Lower leg skin (tissue), 4 donors: Measurements from ENCODE around the gene CPSF3. TPM values are rescaled to one million over a fixed set of nuclear protein-coding genes. Genes with fewer than 3 reads are reported as not detected.

ENCODE experiments used
- DNase-seq, 2 donors: peaks; one replicate each; pipeline ENCODE4 v3.0.0-alpha.2; 2019; ENCODE audit warnings: low spot score in 2 of 2
- H3K4me3 ChIP-seq: fragments of 200-600 bp; sonication (generic); 2 replicates; pipeline ENCODE4 v1.5.1; 2017; ENCODE audit warnings: mild to moderate bottlenecking, low read depth; ENCODE audit not compliant: poor library complexity, severe bottlenecking
- POLR2A ChIP-seq, 2 donors: fragments of 450-650 bp; IDR thresholded peaks; one replicate each; pipeline ENCODE4 v1.6.1; 2016 to 2017; ENCODE audit warnings: antibody characterized with exemption in 2 of 2, mild to moderate bottlenecking in 1 of 2, moderate library complexity in 1 of 2
- WGBS, 2 donors: methylation state at CpG; one replicate each; pipeline ENCODE4 v1.1.5; 2018; 5-methylcytosine and 5-hydroxymethylcytosine counted together
- intact Hi-C: fragments of 100-400 bp; cut with DNase I; formaldehyde crosslinking; loops from one replicate; pipeline ENCODE4 v1.15.0; 2023; ENCODE audit warnings: low total_unique reads
- total RNA-seq, 4 donors: library from RNA; depleted of rRNA; stranded (reverse); fragments of >200 nt; gene quantifications; one replicate each; pipeline ENCODE4 v1.1.0, GENCODE V29; 2016
- TF ChIP-seq, protein P1 (sequence below), 3 donors: fragments of 450-650 bp; IDR thresholded peaks; one replicate each; pipeline ENCODE4 v1.5.1; 2016; ENCODE audit warnings: antibody characterized with exemption in 3 of 3, mild to moderate bottlenecking in 3 of 3, moderate library complexity in 2 of 3

The CPSF3 gene
- total RNA-seq, 4 donors from 2014 or later: 23.0 to 34.1 (median 26.2) TPM

DNA sequence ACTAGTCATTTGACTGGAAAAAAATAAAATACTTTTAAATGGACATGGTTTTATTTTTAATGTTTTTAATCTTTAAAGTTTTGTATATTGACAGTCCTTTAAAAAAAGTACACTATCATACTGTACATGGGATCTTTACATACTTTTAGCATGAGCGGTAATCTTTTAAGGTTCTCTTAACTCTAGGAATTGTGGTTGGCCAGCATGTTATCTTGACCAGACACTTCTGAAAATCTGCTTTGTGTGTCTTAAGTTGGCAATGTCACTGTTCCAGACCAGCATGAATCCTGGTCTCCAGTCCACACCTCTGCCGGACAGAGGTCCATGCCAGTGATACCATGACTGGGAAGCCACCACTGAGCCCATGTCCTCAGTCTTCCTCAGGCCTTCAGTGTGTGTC, 17.8 kb upstream of the CPSF3 start:
- intact Hi-C loops: no loop called here
- DNase-seq: no peak
- TF ChIP-seq, protein P1, sequence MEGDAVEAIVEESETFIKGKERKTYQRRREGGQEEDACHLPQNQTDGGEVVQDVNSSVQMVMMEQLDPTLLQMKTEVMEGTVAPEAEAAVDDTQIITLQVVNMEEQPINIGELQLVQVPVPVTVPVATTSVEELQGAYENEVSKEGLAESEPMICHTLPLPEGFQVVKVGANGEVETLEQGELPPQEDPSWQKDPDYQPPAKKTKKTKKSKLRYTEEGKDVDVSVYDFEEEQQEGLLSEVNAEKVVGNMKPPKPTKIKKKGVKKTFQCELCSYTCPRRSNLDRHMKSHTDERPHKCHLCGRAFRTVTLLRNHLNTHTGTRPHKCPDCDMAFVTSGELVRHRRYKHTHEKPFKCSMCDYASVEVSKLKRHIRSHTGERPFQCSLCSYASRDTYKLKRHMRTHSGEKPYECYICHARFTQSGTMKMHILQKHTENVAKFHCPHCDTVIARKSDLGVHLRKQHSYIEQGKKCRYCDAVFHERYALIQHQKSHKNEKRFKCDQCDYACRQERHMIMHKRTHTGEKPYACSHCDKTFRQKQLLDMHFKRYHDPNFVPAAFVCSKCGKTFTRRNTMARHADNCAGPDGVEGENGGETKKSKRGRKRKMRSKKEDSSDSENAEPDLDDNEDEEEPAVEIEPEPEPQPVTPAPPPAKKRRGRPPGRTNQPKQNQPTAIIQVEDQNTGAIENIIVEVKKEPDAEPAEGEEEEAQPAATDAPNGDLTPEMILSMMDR (IDR thresholded peaks at IDR 0.05): no peak
- no peak for TF ChIP-seq POLR2A (IDR thresholded peaks at IDR 0.05)
- 96 to 99% methylated on average over 2 of the region's 2 CpGs for WGBS, 2 donors
- H3K4me3 ChIP-seq: no peak overlapping the region

DNA sequence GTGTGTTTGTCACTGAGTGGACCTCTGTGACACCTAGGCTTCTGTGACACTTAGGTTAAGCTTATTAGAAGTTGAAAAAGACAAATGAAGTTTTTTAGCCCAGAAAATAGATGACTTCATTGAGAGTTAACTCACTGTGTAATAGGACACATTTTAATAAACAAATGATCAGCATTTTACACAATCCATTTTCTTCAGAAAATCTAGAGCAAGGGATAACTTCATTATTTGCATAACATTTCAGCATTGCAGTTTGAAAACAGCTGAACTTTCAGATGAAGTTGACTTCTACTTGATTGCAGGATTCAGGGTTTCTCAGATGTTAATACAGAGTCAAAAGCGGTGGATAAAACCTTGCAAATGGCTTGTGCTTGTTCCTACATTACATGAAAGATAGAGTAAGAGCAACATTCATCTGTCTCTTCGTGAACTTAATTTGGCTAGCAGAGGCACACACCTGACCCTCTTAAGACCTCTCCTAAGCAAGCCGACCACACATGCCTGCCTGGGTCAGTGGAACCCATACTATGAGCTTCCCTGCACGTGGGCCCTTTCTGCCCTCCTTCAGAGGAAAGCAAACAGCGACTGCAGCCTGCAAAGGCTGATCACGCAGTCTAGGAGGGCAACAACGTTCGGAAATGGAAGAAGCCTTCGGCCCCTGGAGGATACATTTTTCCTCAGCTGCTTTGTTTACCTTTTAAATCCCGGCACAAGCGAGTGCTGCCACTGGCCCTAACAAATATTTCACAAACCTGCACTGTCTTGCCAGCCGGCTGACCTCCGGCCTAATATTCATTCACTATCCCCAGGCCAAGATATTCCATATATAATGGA, 16.7 kb upstream of the CPSF3 start:
- no peak overlapping the region for H3K4me3 ChIP-seq
- WGBS, 2 donors: 86% methylated on average over 13 of the region's 13 CpGs
- TF ChIP-seq, protein P1 (IDR thresholded peaks at IDR 0.05): no peak
- no peak for TF ChIP-seq POLR2A (IDR thresholded peaks at IDR 0.05)
- intact Hi-C loops: no loop called here
- DNase-seq: no peak

DNA sequence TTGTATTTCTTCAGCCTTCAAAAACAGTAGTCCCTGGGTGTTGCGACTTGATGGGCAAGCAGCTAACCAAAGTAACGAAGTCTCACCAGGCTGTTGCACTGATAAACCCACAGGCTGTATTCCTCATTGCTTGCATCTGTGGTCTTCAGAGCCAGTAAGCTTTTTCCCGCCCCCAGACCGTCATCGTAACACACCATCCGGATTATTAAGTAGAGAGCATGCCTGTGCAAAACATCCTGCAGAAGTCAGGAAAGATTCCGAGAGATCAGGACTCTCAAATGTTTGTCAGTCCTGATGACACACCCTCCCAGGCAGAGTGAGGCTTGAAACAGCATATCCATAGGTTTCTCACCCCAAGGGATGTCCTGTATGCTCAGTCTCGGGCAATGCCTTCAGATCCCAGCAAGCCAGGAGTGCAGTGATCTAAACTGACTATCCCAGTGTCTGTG, 16.1 kb upstream of the CPSF3 start:
- DNase-seq: no peak
- 79 to 86% methylated on average over 8 of the region's 8 CpGs for WGBS, 2 donors

DNA sequence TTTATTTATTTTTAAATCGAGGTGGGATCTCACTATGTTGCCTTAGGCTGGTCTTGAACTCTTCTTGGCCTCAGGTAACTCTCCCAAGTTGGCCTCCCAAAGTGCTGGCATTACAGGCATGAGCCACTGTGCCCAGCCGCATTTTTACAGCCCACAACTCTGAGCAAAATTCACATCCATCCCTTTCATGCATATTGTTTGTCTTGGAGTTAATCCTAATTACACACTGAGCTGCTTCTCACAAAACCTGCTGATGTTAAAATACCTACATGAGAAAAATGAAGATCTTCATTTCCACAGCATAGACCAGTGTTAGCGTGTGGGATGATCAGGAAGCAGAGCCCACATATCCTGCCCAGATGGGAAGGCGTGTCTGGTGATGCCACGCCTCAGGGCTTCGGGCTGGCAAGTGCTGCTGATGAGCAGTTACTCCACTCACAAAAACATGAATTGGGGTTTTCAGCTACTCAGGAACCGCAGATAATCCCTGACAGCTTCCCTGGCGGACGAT, 14.8 kb upstream of the CPSF3 start:
- WGBS, 2 donors: 66 to 76% methylated on average over 9 of the region's 9 CpGs
- DNase-seq: no peak
- no peak overlapping the region for H3K4me3 ChIP-seq
- no peak for TF ChIP-seq POLR2A (IDR thresholded peaks at IDR 0.05)
- TF ChIP-seq, protein P1 (IDR thresholded peaks at IDR 0.05): no peak
- intact Hi-C loops: no loop called here

More for the DNA sequence above, 16.1 kb upstream of the CPSF3 start:
- no peak overlapping the region for H3K4me3 ChIP-seq
- intact Hi-C loops: no loop called here
- no peak for TF ChIP-seq POLR2A (IDR thresholded peaks at IDR 0.05)
- TF ChIP-seq, protein P1 (IDR thresholded peaks at IDR 0.05): no peak

DNA sequence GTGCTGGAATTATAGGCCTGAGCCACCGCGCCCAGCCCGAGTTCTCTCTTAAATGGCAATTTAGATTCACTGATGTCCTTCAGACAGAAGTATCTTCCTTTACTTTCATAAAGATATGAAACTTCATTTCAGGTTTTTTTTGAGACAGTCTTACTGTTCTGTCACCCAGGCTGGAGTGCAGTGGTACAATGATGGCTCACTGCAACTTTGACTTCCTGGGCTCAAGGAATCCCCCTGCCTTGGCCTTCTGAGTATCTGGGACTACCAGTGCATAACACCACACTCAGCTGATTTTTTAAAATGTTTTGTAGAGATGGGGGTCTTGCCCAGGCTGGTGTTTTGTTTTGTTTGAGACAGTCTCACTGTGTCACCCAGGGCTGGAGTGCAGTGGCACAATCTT, 13.3 kb upstream of the CPSF3 start:
- intact Hi-C loops: no loop called here
- no peak overlapping the region for H3K4me3 ChIP-seq
- 98 to 99% methylated on average over 3 of the region's 3 CpGs for WGBS, 2 donors
- DNase-seq: no peak
- TF ChIP-seq POLR2A (IDR thresholded peaks at IDR 0.05): no peak
- TF ChIP-seq, protein P1 (IDR thresholded peaks at IDR 0.05): no peak
